HG03521 (cell line): ENCODE results near the gene TXNDC2.

Experiments used
- ATAC-seq: cut with Tn5 transposase; IDR thresholded peaks from one replicate; pipeline ENCODE4 v1.9.1; 2021; ENCODE audit warnings: mild to moderate bottlenecking, moderate library complexity; ENCODE audit not compliant: unreplicated experiment

The TXNDC2 gene

DNA sequence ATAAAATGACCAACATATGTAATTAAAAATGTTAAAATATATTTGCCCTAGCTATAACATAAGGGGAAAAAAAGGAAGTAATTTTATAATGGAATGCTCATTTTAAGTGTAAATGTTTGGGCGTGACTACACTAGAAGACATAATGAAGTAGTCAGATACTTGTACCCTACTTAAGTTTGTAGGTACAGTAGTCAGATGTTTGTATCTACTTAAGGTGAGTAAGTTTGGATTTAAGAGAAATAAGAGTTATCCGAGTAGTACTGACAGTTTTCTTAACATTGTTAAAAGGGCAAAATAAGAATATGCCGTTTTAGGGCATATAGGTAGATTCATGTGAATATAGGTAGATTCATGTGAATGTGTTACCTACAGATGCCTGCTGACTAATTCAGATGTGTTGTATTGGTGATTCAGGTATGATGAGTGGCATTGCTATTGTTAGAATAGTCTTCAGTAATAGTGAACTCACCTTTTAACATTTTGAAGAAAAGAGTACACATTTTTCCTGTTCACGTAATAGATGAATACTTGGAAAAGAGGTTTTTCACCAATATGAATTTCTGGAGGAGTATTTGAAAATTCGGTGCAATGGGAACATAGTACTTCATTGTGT is 43.0 kb downstream of the TXNDC2 start:
- ATAC-seq = no peak

DNA sequence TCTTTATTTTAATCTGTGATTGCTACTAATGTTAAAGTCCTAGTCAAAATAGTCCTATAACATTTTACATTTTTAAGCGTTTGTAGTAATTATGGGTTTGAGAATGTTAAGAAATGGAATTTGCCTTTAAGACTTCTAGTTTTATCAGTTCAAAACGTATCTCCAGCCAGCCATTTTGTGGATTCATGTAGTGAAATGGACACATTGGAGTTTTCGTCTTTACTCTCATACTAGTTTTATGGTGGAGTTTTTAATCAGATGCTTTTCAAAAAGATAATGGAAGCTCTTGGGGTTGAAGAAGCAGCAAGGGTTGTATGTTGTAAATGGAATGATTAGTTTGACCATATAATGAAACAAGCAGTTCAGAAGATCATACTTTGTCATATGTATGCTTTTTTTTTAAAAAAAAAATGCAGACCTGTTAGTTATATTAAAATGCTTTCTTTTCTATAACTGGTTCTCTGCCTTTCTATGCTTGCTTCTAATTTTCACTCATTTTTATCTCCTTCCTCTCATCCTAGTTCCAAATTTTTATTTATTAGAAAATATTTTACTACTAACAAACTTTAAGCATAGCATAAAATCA is 44.6 kb downstream of the TXNDC2 start:
- no peak for ATAC-seq

DNA sequence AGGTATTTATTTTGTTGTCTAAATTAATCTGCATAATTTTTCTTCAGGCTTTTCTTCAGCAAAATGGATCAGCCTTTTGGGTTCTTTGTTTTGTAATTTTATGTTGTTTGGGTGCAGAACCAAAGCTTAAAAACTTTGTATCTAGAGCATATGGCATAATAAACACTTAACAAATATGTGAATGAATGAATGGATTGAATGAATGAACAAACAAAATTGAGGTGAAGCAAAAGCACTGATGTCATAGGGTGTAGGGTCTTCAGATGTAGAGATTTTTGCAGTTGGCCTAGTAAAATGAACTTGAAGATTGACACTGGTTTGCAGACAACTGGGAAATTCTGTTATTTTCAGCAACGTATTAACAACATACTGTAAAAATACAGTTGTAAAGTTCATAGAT is 45.4 kb downstream of the TXNDC2 start:
- no peak for ATAC-seq

DNA sequence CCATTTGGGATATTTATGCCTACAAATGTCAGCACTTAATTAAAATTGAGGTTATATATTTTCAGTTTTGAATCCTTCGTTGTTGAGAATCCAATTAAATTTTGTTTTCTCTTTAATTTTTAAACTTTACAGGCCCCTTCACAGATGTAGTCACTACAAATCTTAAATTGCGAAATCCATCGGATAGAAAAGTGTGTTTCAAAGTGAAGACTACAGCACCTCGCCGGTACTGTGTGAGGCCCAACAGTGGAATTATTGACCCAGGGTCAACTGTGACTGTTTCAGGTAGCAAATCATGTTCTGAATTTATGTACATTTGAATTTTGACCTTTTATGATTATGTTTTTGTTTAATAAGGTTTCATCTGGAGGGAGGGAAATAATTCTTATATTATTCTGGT is 45.9 kb downstream of the TXNDC2 start:
- no peak for ATAC-seq

DNA sequence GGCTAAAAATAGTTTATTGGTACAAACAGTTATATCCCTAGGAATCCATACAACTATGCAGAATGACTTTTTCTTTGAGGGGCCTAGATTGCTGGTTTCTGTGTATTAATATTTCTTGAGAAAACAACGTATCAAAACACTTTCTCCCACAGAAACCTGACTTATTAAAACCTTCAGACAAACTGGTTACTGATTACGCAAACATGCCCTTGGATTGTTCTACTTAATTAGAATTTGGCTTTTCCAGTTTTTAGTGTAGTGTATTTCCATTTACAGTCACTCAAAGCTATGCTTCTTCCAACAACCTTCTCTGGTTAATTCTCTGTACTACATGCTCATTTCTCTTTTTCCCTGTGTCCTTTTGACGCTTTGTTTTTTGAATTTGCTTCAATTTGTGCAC is 48.1 kb downstream of the TXNDC2 start:
- no peak for ATAC-seq

DNA sequence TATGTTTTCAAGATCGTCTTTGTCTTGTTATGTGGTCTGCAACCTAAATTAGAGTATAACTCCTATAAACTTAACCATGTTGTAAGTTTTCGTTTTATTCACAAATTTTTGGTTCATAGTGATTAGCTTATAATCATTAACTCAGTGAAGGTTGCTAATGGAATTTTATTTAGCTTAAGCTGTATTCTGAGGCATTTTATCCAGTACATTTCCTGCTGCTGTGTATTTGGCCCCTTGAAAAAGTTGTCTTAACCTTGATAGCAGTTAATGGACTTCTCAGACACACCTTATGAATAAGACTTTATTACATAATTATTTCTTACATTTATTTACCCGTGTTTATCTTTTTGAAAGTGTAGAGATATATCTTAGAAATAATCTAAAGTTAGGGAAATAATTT is 48.5 kb downstream of the TXNDC2 start:
- no peak for ATAC-seq
